Frontal cortex (tissue), 4 donors: Measurements from ENCODE around the gene GNPTG. TPM values are rescaled to one million over a fixed set of nuclear protein-coding genes. Genes with fewer than 3 reads are reported as not detected.

Experiments used
- DNase-seq, 2 donors: peaks; one replicate each; pipeline ENCODE4 v3.0.0; 2012; ENCODE audit warnings: low spot score in 2 of 2
- FAIRE-seq: peaks from 2 replicates; lab custom pipeline; 2012; peaks lifted over from hg19 to GRCh38; lab: Jason Lieb, UNC
- total RNA-seq: library from RNA; depleted of rRNA; stranded (reverse); fragments of >200 nt; gene quantifications from one replicate; pipeline ENCODE4 v1.2.3, GENCODE V29; 2014
- donor health status: control.
- donor health status: control.
- donor health status: control.

The GNPTG gene
- total RNA-seq, 1 donor from 2014 or later: 17.9 TPM

DNA sequence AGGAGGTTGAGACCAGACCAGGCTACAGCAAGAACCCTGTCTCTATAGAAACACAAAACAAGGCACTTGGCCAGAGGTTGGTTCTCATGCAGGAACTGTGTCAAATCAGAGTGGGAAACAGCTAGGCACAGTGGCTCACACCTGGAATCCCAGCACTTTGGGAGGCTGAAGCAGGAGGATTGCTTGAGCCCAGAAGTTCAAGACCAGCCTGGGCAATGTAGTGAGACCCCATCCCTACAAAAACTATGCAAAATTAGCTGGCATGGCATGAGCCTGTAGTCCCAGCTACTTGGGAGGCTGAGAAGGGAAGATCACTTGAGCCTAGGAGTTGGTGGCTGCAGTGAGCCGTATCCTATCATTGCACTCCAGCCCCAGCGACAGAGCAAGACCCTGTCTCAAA is 61.1 kb downstream of the GNPTG start:
- DNase-seq (no peak), FAIRE-seq (no peak)

Other genes starting within 250 kb of the GNPTG start
- 14.7 TPM for gene CACNA1H, start 198.8 kb upstream of the GNPTG start, total RNA-seq
- gene TPSG1, start 126.7 kb upstream of the GNPTG start, total RNA-seq: not detected
- gene TPSB2, start 121.7 kb upstream of the GNPTG start, total RNA-seq: not detected
- not detected for gene TPSAB1, start 111.2 kb upstream of the GNPTG start, total RNA-seq
- not detected for gene TPSD1, start 95.9 kb upstream of the GNPTG start, total RNA-seq
- 48.5 TPM for gene UBE2I, start 42.3 kb upstream of the GNPTG start, total RNA-seq
- gene BAIAP3, start 18.3 kb upstream of the GNPTG start, total RNA-seq: 11.4 TPM
- 39.5 TPM for gene TSR3, start 53 bp upstream of the GNPTG start, total RNA-seq
- gene UNKL, start 62.8 kb downstream of the GNPTG start, total RNA-seq: 8.2 TPM
- gene UQCC4, start 68.8 kb downstream of the GNPTG start, total RNA-seq: 13.5 TPM
- gene PERCC1, start 79.1 kb downstream of the GNPTG start, total RNA-seq: not detected
- gene CCDC154, start 92.6 kb downstream of the GNPTG start, total RNA-seq: 0.41 TPM
- 29.3 TPM for gene CLCN7, start 123.1 kb downstream of the GNPTG start, total RNA-seq
- gene PTX4, start 137.0 kb downstream of the GNPTG start, total RNA-seq: not detected
- gene TELO2, start 141.4 kb downstream of the GNPTG start, total RNA-seq: 14.3 TPM
- 3.7 TPM for gene TMEM204, start 181.7 kb downstream of the GNPTG start, total RNA-seq